ENCODE results near the gene ANKS3.

Gene ANKS3

GRCh38 chr16:4728676-4729075 lies 5.4 kb downstream of the ANKS3 start:
- TF ChIP-seq Cebpa-rat (IDR thresholded peaks at IDR 0.05): no peak

GRCh38 chr16:4726616-4727015 lies 7.5 kb downstream of the ANKS3 start:
- H3K36me3 ChIP-seq: peaks cover 35 to 88% (median 65%) of the 10 kb centered on the region in 11 experiments
- no peak for TF ChIP-seq Cebpa-rat (IDR thresholded peaks at IDR 0.05)
- H3K27ac ChIP-seq: no peak overlapping the region
- no peak overlapping the region for H3K4me3 ChIP-seq
- no peaks in the 10 kb centered on the region for H3K9me3 ChIP-seq (replicated peaks in 1 of 11)
- peaks cover 0 to 27% (median 0%) of the 10 kb centered on the region in 11 experiments; a peak in 5 of 22 replicates for H4K20me1 ChIP-seq
- H3K4me2 ChIP-seq: no peak overlapping the region
- no peak overlapping the region for H3K9ac ChIP-seq
- H3K4me1 ChIP-seq: peaks cover 0 to 10% (median 0%) of the 10 kb centered on the region in 10 experiments; a peak in 5 of 20 replicates
- no peaks in the 10 kb centered on the region for H3K27me3 ChIP-seq

More at GRCh38 chr16:4728676-4729075, 5.4 kb downstream of the ANKS3 start:
- H3K27me3 ChIP-seq: no peaks in the 10 kb centered on the region
- no peak overlapping the region for H3K27ac ChIP-seq
- H3K36me3 ChIP-seq: peaks cover 31 to 77% (median 52%) of the 10 kb centered on the region in 11 experiments
- peaks cover 5 to 18% (median 9%) of the 10 kb centered on the region in 10 experiments; a peak in 18 of 20 replicates for H3K4me1 ChIP-seq
- H3K9ac ChIP-seq: peak overlapping the region in 1 of 11 experiments; percentile 9; a peak in 1 of 22 replicates
- H3K4me3 ChIP-seq: no peak overlapping the region
- no peaks in the 10 kb centered on the region for H3K9me3 ChIP-seq (replicated peaks in 1 of 11)
- H4K20me1 ChIP-seq: peaks cover 0 to 27% (median 0%) of the 10 kb centered on the region in 11 experiments; a peak in 5 of 22 replicates
- H3K4me2 ChIP-seq: no peak overlapping the region

- Histone ChIP-seq H3K4me3 (no peak overlapping the region), H3K4me1 (peaks cover 0 to 10% (median 0%) of the 10 kb centered on the region in 10 experiments; a peak in 5 of 20 replicates), H3K9me3 (replicated peaks in 1 of 11) (no peaks in the 10 kb centered on the region), H3K9ac (no peak overlapping the region), H4K20me1 (peaks cover 0 to 19% (median 0%) of the 10 kb centered on the region in 11 experiments; a peak in 5 of 22 replicates), H3K27ac (no peak overlapping the region), H3K27me3 (no peaks in the 10 kb centered on the region), H3K36me3 (peaks cover 30 to 80% (median 58%) of the 10 kb centered on the region in 11 experiments), H3K4me2 (no peak overlapping the region)
- TF ChIP-seq Cebpa-rat (IDR thresholded peaks at IDR 0.05): no peak
Observed at GRCh38 chr16:4724661-4725270, 9.3 kb downstream of the ANKS3 start.

- no peak overlapping the region for H3K9ac ChIP-seq
- TF ChIP-seq Cebpa-rat (IDR thresholded peaks at IDR 0.05): no peak
- H4K20me1 ChIP-seq: peaks cover 0 to 22% (median 0%) of the 10 kb centered on the region in 11 experiments; a peak in 6 of 22 replicates
- no peak overlapping the region for H3K27ac ChIP-seq
- no peak overlapping the region for H3K4me3 ChIP-seq
- no peaks in the 10 kb centered on the region for H3K27me3 ChIP-seq
- no peak overlapping the region for H3K4me2 ChIP-seq
- no peaks in the 10 kb centered on the region for H3K9me3 ChIP-seq (replicated peaks in 1 of 11)
- H3K4me1 ChIP-seq: peaks cover 7 to 13% (median 9%) of the 10 kb centered on the region in 10 experiments; a peak in 18 of 20 replicates
- H3K36me3 ChIP-seq: peaks cover 28 to 64% (median 46%) of the 10 kb centered on the region in 11 experiments
Observed at GRCh38 chr16:4723071-4723767, 10.9 kb downstream of the ANKS3 start.

- Histone ChIP-seq H3K27me3 (no peaks in the 10 kb centered on the region), H3K36me3 (peaks cover 22 to 56% (median 33%) of the 10 kb centered on the region in 11 experiments), H3K27ac (no peak overlapping the region), H4K20me1 (peaks cover 0 to 17% (median 0%) of the 10 kb centered on the region in 11 experiments; a peak in 6 of 22 replicates), H3K4me3 (no peak overlapping the region), H3K4me2 (peak overlapping the region in 2 of 11 experiments; percentile 9 to 26; a peak in 2 of 22 replicates), H3K9me3 (replicated peaks in 1 of 11) (no peaks in the 10 kb centered on the region), H3K4me1 (peaks cover 0 to 14% (median 8%) of the 10 kb centered on the region in 10 experiments; a peak in 13 of 20 replicates), H3K9ac (peak overlapping the region in 4 of 11 experiments; percentile 1 to 31 (median 20); a peak in 2 of 22 replicates)
- no peak for TF ChIP-seq Cebpa-rat (IDR thresholded peaks at IDR 0.05)
Observed at GRCh38 chr16:4718466-4718865, 15.6 kb downstream of the ANKS3 start.

- Histone ChIP-seq H3K4me2 (no peak overlapping the region), H3K4me1 (peaks cover 0 to 14% (median 8%) of the 10 kb centered on the region in 10 experiments; a peak in 13 of 20 replicates), H3K9ac (no peak overlapping the region), H4K20me1 (peaks cover 0 to 17% (median 0%) of the 10 kb centered on the region in 11 experiments; a peak in 7 of 22 replicates), H3K27ac (no peak overlapping the region), H3K27me3 (no peaks in the 10 kb centered on the region), H3K4me3 (no peak overlapping the region), H3K9me3 (replicated peaks in 1 of 11) (no peaks in the 10 kb centered on the region), H3K36me3 (peaks cover 40 to 68% (median 52%) of the 10 kb centered on the region in 11 experiments)
- no peak for TF ChIP-seq Cebpa-rat (IDR thresholded peaks at IDR 0.05)
Observed at GRCh38 chr16:4714996-4715395, 19.1 kb downstream of the ANKS3 start.

- H3K9me3 ChIP-seq (replicated peaks in 1 of 11): no peaks in the 10 kb centered on the region
- peak overlapping the region in 1 of 11 experiments; percentile 9; a peak in 3 of 22 replicates for H3K9ac ChIP-seq
- peaks cover 50 to 79% (median 60%) of the 10 kb centered on the region in 11 experiments for H3K36me3 ChIP-seq
- no peak overlapping the region for H3K4me2 ChIP-seq
- no peak for TF ChIP-seq Cebpa-rat (IDR thresholded peaks at IDR 0.05)
- peaks cover 0 to 17% (median 0%) of the 10 kb centered on the region in 11 experiments; a peak in 7 of 22 replicates for H4K20me1 ChIP-seq
- H3K27ac ChIP-seq: no peak overlapping the region
- H3K4me3 ChIP-seq: no peak overlapping the region
- no peaks in the 10 kb centered on the region for H3K27me3 ChIP-seq
- H3K4me1 ChIP-seq: peaks cover 0 to 10% (median 6%) of the 10 kb centered on the region in 10 experiments; a peak in 13 of 20 replicates
Observed at GRCh38 chr16:4713663-4714501, 20.2 kb downstream of the ANKS3 start.

GRCh38 chr16:4709481-4709880 lies 24.6 kb downstream of the ANKS3 start:
- no peak for TF ChIP-seq Cebpa-rat (IDR thresholded peaks at IDR 0.05)
- Histone ChIP-seq H3K27ac (no peak overlapping the region), H3K4me2 (no peak overlapping the region), H3K9ac (no peak overlapping the region), H4K20me1 (peaks cover 0 to 9% (median 0%) of the 10 kb centered on the region in 11 experiments; a peak in 4 of 22 replicates), H3K4me1 (no peaks in the 10 kb centered on the region), H3K9me3 (replicated peaks in 1 of 11) (no peaks in the 10 kb centered on the region), H3K36me3 (peaks cover 62 to 94% (median 76%) of the 10 kb centered on the region in 11 experiments), H3K4me3 (no peak overlapping the region), H3K27me3 (no peaks in the 10 kb centered on the region)

Data from BLaER1 treated with 17β-estradiol and CSF1 and Interleukin-3, amounts not matched to agents 10 nM and 100 nM (cell line).